COR-L47 (cell line): Measurements from ENCODE around the gene EPB41.
"Not testable (repeated sequence)": the region's sequence is repeated elsewhere in the genome, so short reads cannot be mapped to it uniquely, and the experiment has no call there.

ENCODE experiments used
- DNase-seq: peaks from one replicate; lab custom pipeline; 2025; lab: John Stamatoyannopoulos, UW

EPB41 gene

GRCh38 chr1:29052941-29053340 is 138.6 kb downstream of the EPB41 start:
- no peak for DNase-seq

- no peak for DNase-seq
These were observed 140.8 kb downstream of the EPB41 start for GRCh38 chr1:29055160-29055559.

GRCh38 chr1:29056256-29056655 is 141.9 kb downstream of the EPB41 start:
- DNase-seq: no peak

DNA sequence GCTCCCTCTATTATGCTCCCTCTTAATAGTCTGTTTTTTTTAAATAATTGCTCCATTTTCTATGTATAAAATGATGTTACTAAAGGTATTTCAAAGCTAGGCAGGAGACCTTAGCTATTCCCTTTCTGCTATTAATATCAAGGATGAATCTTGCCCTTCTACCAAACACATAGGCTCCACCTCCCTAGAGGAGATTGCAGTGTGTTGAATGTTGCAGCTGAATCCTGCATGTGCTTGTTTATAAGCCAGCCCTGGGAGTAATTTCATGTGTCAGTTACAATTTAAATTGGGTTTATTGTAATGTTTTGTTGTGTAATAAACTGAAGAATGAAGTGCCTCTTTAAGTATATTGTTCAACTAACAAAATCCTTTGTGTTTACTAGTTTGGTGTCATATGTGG is 143.3 kb downstream of the EPB41 start:
- no peak for DNase-seq

DNA sequence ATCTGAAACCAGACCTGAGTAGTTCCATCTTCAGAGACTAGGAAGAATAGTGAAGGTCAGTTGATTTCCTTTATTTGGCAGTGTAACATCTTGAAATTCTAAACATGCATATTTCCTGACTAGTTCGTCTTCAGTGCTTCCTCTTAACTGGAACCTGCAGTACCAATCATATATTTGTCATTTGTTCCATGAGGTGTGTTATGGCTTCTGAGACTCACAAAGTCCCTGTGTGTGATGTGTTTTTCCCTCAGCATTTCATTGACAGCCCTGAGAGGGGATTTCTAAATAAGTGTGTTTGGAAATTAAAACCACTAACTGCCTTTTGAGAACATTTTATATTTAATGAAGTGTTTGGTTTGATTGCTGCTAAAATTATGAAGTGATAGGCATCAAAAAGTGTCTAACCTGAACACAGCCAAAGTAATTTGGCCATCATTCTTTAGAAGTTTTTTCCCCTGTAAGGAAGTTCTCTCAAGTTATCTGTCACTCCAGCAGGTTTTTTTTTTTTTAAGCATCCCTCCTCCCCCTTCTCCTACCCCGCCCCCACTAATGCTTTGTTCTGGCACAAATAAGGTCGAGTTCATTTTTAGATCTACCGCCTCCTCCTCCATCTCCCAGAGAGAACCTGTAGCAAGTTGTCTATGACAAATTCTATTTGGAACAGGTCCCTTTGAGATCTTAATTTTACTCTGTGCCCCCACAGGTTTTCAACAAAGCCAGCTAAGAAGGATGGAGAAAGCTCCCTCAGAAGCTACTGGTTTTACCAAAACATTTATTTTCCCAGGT is 148.0 kb downstream of the EPB41 start:
- no peak for DNase-seq

DNA sequence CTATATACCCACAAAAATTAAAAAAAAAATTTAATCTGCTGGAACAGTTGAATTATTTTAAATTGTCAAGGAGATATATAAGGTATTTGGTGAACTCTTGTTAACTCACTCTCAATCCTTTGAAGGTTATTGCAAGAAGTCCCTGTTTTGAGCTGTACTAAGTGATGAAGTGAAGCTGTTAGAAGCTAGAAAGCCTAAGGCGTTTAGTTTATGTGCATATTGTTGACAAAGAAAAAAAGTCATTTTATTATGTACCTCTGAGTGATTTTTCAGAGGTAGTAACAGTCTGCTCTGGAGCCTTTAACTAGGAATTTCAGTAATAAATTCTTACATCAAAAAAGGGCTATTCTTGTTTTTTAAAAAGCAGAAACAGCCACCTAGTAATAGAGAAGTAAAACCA is 149.7 kb downstream of the EPB41 start:
- DNase-seq: no peak

GRCh38 chr1:29077155-29077554 is 162.8 kb downstream of the EPB41 start:
- no peak for DNase-seq

- not testable (repeated sequence) for DNase-seq
These were observed 165.7 kb downstream of the EPB41 start for GRCh38 chr1:29079916-29080629.

DNA sequence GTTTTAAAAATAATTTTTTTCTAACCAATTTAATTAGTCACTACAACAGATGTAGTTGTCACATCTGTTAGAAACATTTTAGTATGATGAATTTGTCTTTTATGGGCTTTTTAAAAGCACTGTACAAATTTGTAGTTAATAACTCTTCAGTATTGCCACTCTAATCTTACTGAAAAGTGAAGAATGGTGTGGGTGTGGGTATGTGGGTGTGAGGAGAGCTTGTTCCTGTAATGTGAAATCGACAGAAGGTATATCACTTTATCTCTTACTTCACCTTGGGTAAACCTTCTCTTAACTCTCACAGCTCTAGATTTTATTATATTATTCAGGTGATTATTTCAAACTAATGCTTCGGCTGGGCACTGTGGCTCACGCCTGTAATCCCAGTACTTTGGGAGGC is 166.8 kb downstream of the EPB41 start:
- no peak for DNase-seq

- DNase-seq: no peak
These were observed 168.2 kb downstream of the EPB41 start for GRCh38 chr1:29082519-29082918.

- DNase-seq: no peak
These were observed 169.2 kb downstream of the EPB41 start for GRCh38 chr1:29083317-29084195.

DNA sequence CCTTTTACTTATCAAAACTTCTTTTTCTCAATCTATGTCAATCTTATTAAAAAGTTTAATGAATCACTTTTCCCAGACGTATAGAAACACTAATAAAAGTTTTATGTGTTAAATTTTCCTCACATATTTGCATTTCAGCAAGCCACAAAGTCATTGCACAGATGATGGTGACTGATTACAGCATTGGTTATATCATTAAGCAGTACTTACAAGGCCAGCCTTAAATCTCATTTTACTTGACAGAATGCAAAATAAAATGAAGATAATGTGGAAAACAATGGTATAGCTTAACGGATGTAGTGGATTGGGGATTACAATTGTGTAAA is 169.8 kb downstream of the EPB41 start:
- DNase-seq: no peak

GRCh38 chr1:29090937-29091618 is 176.7 kb downstream of the EPB41 start:
- DNase-seq: peak; percentile 75

DNA sequence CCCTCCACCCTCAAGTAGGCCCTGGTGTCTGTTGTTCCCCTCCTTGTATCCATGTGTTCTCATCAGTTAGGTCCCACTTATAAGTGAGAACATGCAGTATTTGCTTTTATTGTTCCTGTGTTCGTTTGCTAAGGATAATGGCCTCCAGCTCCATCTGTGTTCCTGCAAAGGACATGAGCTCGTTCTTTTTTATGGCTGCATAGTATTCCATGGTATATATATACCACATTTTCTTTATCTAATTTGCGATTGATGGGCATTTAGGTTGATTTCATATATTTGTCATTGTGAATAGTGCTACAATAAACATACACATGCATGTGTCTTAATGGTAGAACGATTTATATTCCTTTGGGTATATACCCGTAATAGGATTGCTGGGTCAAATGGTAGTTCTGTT is 178.3 kb downstream of the EPB41 start:
- DNase-seq: not testable (repeated sequence)

DNA sequence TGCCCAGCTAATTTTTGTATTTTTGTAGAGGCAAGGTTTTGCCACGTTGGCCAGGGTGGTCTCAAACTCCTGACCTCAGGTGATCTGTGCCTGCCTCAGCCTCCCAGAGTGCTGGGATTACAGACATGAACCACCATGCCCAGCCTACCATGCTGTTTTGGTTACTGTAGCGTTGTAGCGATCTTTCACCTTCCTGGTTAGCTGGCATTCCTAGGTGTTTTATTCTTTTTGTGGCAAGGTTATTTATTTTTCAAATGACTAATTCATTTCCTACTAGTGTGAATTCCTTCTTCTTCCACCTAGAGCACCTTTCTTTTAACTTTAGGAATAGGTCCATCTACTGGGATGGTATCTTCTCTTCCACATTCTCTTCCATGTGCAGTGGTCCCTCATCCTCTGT is 180.1 kb downstream of the EPB41 start:
- DNase-seq: no peak

GRCh38 chr1:29094954-29095353 is 180.6 kb downstream of the EPB41 start:
- no peak for DNase-seq

DNA sequence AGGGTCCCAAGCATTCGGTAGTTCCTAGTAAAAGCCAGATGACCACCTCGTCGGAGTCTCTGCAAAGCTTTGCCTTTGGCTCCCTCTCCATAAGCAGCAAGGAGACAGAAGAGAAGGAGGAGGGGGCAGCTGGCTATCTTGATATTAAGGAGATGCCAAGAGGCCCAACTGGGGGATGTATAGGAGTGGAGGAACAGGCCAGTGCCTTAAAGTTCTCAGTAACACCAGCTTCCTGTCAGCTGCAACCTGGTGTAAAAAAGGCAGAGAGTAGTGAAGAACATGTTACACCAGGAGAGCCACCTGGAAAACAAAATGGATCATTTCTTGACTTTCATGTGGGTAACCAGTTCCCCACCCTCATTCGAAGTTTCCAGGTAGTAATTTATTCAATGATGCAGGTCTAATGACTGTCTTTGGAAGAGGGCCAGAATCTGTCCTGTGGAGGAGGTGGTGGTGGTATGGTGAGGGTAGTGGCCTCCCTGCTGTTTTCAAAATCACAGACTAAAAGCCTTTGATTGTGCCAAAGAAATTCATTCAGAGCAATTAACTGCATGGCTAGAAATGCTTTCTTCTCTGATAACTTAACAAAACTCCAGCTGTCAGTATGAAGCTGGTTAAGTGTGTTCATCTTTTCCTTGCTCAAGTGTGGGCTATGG is 182.0 kb downstream of the EPB41 start:
- peak; percentile 97 for DNase-seq

DNA sequence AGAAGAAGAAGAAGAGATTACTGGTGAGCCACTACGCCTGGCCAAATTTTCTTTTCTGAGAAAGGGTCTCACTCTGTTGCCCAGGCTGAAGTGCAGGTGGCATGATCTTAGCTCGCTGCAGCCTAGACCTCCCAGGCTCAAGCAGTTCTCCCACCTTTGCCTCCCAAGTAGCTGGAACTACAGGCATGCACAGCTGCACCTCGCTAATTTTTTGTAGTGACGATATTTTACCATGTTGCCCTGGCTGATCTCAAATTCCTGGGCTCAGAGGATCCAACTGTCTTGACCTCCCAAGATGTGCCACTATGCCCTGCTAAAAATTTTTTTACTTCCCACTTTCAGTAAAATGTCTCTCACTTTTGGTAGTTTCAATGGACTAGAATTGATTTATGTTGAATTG is 184.9 kb downstream of the EPB41 start:
- DNase-seq: no peak

DNA sequence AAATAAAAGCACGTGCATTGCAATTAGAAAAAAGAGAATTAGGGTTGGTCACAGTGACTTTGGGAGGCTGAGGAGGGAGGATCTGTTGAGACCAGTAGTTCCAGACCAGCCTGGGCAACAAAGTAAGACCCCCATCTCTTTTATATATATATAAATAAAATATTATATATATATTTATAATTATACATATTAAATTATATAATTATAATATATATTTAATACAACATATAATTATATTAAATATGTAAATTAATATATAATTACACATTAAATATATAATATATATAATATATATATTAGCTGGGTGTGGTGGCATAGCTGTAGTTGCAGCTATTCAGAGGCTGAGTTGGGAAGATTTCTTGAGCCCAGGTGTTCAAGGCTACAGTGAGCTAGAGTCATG is 186.1 kb downstream of the EPB41 start:
- no peak for DNase-seq

GRCh38 chr1:29105822-29106221 is 191.5 kb downstream of the EPB41 start:
- DNase-seq: no peak

GRCh38 chr1:29108041-29108440 is 193.7 kb downstream of the EPB41 start:
- not testable (repeated sequence) for DNase-seq
